ENCODE data around the gene QPCTL.
"Not testable (repeated sequence)": the region's sequence is repeated elsewhere in the genome, so short reads cannot be mapped to it uniquely, and the experiment has no call there.

QPCTL gene

DNA sequence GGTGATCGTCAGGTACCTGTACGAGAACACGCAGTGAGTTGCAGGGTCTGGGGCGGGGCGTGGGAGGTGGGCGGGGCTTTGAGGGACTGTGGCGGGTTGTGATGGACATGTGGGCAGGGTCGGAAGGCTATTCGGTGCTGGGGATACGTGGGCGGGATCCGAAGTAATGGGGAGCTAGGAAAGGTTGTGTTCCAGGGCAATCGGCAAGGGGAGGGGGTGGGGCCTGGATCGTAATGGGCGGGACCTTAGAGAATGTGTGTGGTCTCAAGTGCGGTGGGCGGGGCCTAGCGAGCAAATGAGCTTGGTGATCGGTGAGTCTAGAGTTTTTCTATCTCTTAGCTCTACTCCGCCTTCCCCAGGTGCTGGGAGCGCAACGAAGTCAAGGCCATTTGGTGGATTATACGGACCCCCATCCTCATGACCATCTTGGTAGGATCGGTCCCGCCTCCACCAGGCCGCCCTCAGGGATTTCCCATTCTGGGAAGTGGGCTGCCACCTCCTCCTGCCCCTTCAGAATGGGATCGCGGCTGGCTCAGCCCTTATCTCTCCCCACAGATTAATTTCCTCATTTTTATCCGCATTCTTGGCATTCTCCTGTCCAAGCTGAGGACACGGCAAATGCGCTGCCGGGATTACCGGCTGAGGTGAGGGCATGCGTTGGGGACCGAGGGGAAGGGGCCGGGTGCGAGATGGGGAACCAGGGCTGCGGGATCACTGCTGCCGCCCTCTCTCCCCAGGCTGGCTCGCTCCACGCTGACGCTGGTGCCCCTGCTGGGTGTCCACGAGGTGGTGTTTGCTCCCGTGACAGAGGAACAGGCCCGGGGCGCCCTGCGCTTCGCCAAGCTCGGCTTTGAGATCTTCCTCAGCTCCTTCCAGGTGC lies 14.9 kb upstream of the QPCTL start:
- no peak for DNase-seq

DNA sequence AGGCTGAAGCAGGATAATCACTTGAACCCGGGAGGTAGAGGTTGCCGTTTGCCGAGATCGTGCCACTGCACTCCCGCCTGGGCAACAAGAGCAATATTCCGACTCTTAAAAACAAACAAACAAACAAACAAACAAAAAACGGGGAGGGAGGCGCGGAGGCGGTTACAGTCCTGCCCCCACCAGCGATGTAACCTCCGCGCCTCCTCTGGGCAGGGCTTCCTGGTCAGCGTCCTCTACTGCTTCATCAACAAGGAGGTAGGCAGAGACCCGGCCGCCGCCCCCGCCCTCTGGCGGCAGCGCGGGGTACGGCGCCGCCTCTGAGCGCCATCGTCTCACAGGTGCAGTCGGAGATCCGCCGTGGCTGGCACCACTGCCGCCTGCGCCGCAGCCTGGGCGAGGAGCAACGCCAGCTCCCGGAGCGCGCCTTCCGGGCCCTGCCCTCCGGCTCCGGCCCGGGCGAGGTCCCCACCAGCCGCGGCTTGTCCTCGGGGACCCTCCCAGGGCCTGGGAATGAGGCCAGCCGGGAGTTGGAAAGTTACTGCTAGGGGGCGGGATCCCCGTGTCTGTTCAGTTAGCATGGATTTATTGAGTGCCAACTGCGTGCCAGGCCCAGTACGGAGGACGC lies 11.0 kb upstream of the QPCTL start:
- peak; percentile 57 for DNase-seq

DNA sequence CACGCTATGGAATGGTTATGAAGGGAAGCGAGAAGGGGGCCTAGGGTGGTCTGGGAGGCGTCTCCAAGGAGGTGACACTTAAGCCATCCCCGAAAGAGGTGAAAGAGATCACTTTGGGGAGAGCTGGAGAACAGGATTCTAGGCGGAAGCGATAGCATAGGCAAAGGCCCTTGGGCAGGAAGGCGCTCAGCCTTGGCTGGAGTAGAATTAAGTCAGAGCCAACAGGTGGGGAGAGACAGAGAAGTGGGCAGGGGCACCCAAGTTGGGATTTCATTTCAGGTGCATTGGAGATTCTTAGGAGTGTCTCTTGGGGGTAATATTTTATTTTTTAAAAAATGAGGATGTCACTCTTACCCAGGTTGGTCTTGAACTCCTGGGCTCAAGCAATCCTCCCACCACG lies 10.3 kb upstream of the QPCTL start:
- DNase-seq: no peak

DNA sequence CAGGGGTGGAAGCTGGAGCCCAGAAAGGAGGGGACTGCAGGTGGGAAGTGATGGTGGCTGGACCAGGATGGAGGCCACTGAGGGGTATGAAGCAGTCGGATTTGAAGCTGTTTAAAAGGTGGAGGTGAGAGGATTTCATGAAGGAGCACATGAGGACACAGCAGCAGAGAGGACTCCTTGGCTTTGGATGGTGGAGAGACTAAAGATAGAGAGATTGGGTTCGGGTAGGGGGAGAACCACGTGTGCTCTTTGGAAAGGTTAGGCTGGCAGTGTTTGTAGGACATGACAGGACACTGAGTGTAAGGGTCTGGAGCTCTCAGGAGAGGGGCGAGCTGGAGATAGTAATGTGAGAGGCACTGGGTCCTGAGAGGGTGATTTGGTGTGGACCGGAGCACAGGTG lies 9.6 kb upstream of the QPCTL start:
- no peak for DNase-seq

GRCh38 chr19:45685045-45685444 lies 7.4 kb upstream of the QPCTL start:
- not testable (repeated sequence) for DNase-seq

- no peak for DNase-seq
Measured at GRCh38 chr19:45687599-45687998, 4.9 kb upstream of the QPCTL start.

- DNase-seq: peak; percentile 81
Measured at GRCh38 chr19:45691516-45692186, 815 bp upstream of the QPCTL start, which contains the start of gene SNRPD2. SNRPD2 (minus strand) TSS chr19:45691953; CDS start chr19:45691888, 65 bp downstream.

GRCh38 chr19:45693106-45693788 lies 781 bp downstream of the QPCTL start:
- no peak for DNase-seq

DNA sequence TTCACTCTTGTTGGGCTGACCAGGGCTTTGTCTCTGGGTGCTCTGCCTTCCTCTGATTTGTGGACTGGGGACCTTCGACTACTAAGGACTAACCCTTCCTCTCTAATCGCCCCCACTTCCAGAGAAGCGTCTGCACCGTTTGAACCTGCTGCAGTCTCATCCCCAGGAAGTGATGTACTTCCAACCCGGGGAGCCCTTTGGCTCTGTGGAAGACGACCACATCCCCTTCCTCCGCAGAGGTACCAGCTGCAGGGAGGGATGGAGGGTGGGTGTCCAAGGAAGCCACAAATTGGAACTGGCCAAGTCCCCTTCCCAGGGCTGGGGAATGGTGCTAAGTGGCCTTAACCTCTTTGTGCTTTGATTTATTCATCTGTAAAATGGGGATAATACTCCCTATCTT lies 9.2 kb downstream of the QPCTL start:
- DNase-seq: no peak

- DNase-seq: no peak
Measured at GRCh38 chr19:45705115-45705514, 12.6 kb downstream of the QPCTL start.

- DNase-seq: no peak
Measured at GRCh38 chr19:45705710-45706415, 13.4 kb downstream of the QPCTL start.

GRCh38 chr19:45710356-45711130 lies 18.1 kb downstream of the QPCTL start:
- no peak for DNase-seq

- no peak for DNase-seq
Measured at GRCh38 chr19:45711851-45712698, 19.6 kb downstream of the QPCTL start.

DNA sequence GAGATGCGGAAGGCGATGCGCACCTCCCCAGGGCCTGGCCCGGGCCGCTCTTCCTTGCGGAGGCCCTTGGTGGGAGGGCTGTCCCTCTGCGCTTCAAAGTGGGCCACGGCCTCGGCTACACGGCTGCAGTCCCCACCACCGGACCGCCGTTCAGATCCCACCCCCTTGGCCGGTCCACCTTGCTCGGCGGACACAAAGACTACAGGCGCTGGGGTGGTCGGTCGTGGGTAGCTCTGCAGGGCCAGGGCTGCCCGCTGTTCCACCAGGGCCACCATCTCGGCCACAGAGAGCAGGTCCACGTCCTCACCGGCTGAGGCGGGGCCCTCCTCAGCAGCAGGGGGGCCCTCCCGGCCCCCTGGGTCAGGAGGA lies 20.2 kb downstream of the QPCTL start:
- DNase-seq: no peak

DNA sequence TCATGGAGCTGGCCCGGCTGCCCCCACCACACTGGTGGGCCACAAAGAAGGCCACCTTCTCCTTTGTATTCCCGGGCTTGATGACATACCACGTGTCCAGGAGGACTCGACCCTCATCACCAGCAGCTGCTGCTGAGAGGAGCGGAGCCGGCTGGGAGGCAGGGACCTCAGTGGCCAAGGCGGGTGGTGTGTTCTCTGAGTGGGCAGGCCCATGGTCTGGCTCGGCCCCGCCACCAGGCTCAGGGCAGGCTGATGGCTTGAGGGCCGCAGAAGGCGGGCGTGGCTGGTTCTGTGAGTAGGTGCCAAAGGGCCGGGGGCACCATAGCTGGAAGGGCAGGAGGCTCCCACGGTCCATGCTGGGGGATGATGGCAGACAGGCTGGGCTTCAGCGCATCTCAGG lies 20.7 kb downstream of the QPCTL start:
- no peak for DNase-seq

- no peak for DNase-seq
Measured at GRCh38 chr19:45715139-45715538, 22.7 kb downstream of the QPCTL start.

GRCh38 chr19:45716359-45717130 lies 24.1 kb downstream of the QPCTL start:
- DNase-seq: no peak

DNA sequence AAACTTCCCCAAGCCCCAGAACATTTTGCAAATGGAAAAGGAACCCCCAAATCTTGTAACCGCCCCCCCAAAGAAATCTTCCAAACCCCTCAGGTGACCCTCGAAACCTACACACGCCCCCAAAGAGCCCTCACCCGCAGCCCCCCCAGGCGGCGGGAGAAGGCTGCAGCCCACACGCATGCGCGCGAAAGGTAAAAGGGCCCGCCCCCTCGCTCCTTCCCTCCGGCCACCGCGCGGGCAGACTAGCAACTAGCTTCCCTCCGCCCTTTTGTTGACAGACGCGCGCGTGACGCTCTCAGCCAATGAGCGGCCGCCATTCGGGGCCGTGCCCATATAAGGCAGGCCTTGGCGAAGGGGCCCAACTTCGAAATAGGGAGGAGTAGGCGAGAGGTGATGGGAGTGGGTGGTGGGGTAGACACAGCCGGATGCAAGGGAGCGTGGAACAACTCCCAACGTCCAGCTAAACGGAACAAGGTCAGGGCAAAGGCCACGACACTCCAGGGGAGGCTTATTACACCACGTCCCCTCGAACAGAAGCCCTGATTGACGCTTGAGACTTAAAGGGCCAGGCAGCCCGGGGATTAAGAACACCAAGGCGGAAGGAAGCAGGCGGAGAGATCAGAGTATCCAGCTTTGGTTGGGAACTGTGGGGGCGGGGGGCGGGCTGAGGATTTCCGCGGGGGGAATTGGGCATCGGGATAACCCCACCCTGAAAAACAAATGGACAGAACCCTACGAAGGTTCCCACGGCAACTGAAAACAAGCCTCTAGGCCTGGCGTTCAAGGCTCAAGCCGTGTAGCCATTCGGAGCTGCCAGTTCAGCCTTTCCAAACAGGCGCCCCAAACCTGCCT lies 24.9 kb downstream of the QPCTL start:
- DNase-seq: peak; percentile 99
